ENCODE measurements around the gene TOP3B.
"Not testable (repeated sequence)": the region's sequence is repeated elsewhere in the genome, so short reads cannot be mapped to it uniquely, and the experiment has no call there.

TOP3B gene

DNA sequence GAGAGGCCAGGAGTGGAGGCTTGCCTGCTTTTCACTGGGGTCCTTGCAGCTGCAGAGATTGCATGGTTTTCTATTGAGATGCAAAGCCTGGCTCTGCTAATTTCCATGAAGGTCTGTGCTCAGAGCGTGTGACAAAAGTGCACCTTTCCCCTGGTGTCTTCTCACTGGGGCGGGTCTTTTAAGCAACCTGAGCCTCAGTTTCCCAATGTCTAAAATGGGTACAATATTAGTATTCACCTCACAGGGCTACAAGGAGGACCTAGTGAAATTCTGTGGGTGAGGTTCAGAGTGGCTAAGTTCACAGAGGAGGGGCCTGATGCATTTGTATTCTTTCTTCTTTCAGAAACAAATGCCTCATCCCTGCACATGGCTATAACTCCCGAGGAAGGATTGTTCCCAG lies 50.2 kb downstream of the TOP3B start:
- no peak for FAIRE-seq
- DNase-seq (ENCODE audit: insufficient read length, low spot score) = no peak

- DNase-seq (ENCODE audit: insufficient read length, low spot score) = no peak
- FAIRE-seq = no peak
These were observed 51.5 kb downstream of the TOP3B start for GRCh38 chr22:21931056-21931455.

DNA sequence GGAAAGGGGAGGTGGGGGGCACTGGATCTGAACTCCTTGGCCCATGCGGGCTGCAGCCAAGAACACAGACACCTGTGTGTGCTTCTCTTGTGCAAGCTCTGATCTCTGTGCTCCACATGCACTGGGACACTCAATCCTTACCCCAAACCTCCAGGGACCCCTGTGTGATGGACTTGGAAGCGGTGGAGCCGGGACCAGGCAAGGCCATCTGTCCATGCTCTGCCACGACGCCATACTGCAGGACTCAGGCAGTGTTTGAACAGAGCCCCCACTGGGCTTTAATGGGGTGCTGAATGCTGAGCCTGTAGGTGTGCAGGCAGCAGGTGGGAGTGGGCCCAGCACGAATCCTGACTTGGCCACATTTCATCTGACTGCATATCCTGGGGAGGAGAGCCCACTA lies 53.3 kb downstream of the TOP3B start:
- FAIRE-seq (no peak), DNase-seq (ENCODE audit: insufficient read length, low spot score) (no peak)

DNA sequence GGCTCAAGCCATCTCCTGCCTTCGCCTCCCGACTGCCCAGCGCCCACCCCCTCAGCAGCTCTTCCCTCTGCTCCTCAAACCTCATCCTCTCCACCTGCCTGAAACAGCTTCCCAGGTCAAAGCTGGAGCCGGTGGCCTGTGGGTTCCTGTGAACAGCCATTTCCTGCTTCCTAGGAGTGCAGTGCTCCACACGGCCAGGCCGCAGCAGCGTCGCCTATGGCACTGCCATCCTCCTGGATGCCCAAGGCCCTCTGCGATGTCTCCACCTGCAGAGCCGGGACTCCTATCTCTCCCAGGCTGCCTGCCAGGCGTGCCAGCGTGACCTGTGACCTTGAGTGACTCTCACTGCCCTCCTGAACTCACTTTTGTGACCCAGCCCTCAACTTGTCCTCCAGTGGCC lies 54.5 kb downstream of the TOP3B start:
- FAIRE-seq = no peak

DNA sequence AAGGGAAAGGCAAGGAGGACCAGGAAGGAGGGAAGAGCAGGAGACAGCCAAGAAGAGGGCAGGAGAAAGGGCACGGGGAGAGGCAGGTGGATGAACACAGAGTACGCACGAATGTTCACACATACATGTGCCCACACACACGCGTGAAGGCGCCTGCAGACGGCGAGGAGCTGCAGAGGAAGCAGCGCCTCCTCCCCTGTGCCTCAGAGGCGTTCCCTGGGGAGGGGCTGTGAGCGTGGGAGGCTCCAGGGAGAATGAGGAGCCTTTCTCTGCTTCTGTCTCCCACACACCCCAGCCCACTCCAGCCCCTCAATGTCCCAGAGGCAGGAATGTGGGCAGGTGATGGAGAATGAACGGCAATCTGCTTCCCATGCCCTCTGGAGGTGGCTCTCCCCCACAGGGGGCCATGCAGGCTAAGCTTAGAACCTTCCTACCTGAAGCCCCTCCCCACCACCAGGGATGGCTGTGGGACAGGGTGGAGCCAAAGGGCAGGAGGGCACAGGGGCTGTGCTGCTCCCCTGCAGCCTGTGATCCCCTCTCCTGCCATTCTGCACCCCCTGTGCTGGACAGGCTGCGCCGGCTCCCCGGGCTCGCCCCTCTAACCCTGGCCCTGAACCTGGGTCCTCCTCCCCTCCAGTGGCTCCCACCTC lies 55.3 kb downstream of the TOP3B start:
- FAIRE-seq (no peak), DNase-seq (ENCODE audit: insufficient read length, low spot score) (no peak)

More for the DNA sequence above, 54.5 kb downstream of the TOP3B start:
- no peak for DNase-seq (ENCODE audit: insufficient read length, low spot score)

DNA sequence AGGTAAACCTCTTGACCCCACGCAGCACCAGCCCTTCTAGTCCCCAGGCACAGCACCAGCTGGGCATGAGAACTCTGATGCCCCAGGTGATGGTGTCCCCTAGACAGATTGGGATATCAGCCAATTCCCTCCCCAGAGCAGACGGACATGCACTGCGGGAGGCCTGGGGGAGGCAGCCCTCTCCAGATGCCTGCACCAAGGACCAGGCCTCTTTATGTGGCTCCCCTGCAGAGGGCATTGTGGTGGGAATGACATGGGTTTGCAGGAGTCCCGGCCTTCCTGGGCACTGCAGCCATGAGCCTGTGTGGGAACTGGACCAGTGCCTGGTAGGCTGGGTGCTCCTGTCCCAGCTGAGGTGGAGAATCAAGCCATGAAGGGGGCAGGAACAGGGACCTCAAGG lies 55.9 kb downstream of the TOP3B start:
- FAIRE-seq (no peak), DNase-seq (ENCODE audit: insufficient read length, low spot score) (no peak)

GRCh38 chr22:21923163-21923561 lies 59.4 kb downstream of the TOP3B start:
- FAIRE-seq (no peak), DNase-seq (ENCODE audit: insufficient read length, low spot score) (no peak)

DNA sequence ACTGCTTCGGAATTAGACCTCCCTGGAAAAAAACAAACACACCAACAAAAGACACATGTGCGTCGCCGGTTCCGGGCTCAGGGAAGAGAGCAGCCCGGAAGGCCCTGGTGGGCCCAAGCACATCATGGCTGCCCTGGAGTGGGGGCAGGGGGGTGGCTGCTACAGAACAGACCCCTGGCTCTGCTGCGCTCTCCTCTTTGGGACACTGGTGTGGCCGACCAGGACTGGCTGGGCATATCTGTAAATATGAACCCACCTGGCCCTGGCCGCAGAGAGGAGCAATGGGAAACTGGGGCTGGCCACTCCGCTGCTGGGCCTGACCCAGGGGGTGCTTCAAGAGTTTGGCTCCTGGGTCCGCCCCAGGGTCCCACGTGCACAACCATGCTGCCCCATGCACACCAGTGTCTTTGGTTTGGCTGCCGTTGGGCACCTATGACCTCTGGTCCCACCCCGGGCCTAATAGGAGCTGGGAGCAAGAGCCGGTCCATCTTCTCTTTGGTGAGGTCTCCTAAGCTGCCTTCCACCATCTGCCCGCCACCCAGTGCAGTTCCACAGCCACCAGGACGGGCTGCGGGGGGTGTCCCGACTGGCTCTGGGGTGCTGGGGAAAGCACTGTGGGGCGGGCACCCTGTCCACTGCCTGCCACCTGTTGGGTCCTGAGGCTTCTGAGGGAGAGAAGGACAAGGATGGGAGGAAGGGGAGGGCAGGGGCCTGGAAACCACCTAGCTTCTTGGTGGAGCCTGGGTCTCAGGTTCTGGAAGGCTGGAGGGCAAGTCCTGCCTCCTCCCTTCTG lies 60.0 kb downstream of the TOP3B start:
- DNase-seq (ENCODE audit: insufficient read length, low spot score) = no peak
- no peak for FAIRE-seq

DNA sequence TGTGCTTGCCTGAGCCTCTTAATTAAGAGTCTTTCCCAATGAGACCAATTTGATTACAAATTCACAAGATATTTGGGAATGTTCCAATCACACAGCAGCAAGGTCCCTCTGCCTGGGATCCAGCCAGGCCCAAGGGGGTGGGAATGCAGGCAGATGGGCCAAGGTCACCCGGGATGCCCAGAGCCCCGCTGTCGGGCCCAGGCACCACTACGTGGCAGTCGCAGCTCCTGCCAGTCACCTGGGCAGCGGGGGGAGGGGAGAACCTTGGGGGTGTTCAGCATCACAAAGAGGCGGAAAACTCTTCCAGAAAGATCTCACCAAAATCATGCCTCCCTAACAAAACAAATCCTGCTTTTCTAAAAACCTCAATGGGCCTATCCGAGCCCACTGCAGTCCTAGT lies 60.9 kb downstream of the TOP3B start:
- FAIRE-seq = no peak

DNA sequence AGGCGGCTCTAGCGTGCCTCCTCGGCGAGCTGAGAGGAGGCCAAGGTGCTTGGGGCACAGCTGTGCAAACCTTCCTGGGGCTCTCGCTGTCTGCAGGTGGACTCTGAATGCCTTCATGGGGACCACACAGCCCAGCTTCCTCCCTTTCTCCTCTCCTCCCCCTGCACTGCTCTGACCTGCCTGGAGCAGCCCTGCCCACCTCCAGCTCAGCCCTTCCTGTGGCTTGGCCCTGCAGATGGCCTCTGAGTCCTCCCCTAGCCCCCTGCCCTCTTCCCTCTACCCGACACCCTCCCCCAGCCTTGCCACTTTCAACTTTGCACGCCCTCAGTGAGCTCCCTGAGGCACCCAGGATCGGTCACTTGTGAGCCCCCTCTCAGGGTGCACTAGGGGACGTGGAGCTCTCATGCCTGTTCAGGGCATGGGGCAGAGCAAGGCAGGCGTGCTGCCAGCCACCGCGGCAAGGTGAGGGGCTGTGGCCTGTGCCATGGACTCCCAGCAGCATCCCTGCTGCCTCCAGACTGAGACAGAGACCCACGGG lies 61.3 kb downstream of the TOP3B start:
- FAIRE-seq (no peak), DNase-seq (ENCODE audit: insufficient read length, low spot score) (no peak)

More for the DNA sequence above, 60.9 kb downstream of the TOP3B start:
- DNase-seq (ENCODE audit: insufficient read length, low spot score) = no peak

DNA sequence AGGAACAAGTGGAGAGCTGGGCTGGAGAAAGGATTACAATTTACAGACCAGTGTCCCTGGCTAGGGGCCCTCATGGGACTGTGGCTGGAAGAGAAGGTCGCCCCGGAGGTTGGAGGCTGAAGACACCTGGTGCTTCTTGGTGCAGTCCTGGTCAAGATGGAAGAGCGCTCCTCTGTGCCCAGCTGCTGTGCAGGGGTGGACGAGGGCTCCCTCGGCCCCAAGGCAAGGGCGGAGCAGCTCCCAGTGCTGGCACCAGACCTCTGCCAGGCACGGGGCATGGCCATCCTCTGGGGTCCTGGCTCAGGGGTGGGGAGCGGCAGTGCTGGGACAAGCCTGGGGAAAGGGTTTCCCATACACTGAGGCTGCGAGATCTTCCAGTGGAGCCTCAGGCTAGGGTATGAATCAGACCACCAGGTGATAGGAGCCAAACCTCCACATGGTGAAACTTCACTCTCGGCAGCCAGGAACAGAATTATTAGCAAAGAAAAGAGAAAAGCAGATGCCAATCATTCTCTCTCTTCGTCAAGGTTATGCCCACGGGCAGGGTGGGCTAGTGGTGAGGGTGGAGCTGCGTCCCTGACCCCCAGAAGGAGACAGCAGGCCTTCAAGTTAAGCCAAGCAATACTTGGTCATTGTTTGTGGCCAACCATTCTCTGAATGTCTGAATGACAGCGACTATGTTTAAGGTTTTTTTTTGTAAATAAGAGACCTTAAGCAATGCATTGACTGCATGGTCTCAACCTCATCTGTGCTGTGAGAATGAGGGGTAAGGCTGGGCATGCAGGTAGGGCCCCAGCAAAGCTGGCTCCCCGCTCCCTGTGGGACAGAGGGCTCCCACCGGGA lies 62.0 kb downstream of the TOP3B start:
- no peak for FAIRE-seq
- DNase-seq (ENCODE audit: insufficient read length, low spot score) = no peak

DNA sequence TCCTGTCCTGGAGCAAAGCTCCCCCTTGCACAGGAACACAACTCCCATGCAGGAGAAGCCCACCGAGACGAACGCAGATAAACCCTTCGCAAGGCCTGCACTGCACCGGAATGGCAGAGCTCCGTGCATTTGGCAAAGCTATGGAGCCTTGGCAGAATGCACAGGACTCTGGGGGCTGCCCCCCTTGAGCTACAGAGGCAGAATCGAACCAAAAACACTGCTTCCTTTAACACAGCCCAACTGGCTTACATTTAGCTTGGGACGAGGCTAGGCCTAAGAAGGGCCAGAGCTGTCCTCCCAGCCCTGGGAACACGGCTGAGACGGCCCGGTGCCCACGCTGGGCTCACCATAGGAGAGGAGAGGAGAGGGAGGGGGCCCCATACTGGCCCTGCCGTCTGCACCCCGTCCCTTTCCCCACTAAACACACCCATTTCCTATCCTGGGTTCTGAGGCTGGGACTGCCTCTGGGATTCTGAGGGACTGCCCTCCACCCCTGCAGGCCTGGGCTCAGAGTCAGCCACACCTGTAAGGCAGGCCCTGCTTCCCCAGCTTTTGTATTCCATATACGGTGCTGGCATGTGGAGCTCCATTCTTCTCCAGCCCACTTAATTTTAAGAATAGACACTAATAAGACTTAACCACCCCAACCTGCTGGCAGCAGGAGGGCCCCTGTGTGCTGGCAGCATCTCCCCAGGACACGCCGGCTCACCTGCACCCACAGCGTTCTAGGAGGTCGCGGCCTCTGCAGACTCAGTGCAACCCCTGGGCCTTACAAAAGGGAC lies 62.9 kb downstream of the TOP3B start:
- DNase-seq (ENCODE audit: insufficient read length, low spot score) = no peak
- no peak for FAIRE-seq

- DNase-seq (ENCODE audit: insufficient read length, low spot score) (no peak), FAIRE-seq (no peak)
These were observed 64.0 kb downstream of the TOP3B start for GRCh38 chr22:21918466-21919185.

DNA sequence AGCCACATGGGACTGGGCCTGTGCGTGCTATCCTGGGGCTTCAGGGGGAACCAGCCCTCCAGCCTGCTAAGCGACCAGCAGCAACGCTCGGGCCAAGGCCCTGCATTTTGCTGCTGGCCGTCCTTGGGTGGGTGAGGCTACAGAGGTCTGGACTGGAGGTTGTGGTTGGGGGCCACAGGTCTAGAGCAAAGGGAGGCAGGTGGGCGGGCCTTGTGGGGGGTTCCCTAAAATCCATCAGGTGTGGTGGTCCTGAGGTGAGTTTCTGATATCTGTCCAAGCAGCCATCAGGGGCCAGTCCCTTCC lies 64.7 kb downstream of the TOP3B start:
- FAIRE-seq = no peak
- DNase-seq (ENCODE audit: insufficient read length, low spot score) = no peak

DNA sequence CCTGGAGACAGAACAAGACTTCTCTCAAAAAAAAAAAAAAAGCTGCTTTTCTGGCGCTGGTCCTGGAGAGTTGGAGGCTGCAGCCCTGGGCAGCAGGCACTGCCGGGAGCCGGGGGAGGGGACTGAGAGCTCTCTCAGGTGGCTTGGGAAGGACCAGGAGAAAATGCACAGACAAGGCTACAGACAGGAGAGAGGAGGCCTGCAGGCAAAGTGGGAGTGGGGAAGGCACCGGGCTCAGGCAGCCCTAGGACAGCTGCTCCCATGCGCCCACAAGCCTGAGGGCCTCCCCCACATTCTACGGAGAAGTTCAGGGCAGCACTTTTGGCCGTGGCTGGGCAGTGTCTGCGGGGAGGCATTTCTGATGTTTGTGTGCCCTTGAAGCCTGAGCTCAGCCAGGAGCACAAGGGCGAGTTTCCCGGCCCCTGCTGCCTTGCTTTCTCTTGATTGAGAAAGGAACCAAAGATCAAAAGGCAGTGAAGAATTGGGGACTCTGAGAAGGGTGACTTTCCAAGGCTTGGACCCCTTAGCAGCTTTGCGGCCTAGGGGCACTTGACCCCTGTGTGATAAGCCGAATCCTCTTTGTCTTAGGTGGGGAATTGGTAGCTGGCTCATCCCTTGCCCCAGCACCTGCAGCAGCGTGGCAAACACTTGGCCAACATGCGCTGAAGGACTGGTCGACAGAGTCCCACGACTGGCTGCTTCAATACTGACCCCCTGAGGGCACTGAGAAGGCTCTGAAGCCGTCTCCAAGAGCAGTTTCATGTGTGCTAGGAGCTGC lies 65.2 kb downstream of the TOP3B start:
- DNase-seq (ENCODE audit: insufficient read length, low spot score) (no peak), FAIRE-seq (no peak)

GRCh38 chr22:21916309-21916918 lies 66.2 kb downstream of the TOP3B start:
- no peak for FAIRE-seq
- no peak for DNase-seq (ENCODE audit: insufficient read length, low spot score)

GRCh38 chr22:21915624-21916308 lies 66.8 kb downstream of the TOP3B start:
- FAIRE-seq = no peak
- DNase-seq (ENCODE audit: insufficient read length, low spot score) = no peak

DNA sequence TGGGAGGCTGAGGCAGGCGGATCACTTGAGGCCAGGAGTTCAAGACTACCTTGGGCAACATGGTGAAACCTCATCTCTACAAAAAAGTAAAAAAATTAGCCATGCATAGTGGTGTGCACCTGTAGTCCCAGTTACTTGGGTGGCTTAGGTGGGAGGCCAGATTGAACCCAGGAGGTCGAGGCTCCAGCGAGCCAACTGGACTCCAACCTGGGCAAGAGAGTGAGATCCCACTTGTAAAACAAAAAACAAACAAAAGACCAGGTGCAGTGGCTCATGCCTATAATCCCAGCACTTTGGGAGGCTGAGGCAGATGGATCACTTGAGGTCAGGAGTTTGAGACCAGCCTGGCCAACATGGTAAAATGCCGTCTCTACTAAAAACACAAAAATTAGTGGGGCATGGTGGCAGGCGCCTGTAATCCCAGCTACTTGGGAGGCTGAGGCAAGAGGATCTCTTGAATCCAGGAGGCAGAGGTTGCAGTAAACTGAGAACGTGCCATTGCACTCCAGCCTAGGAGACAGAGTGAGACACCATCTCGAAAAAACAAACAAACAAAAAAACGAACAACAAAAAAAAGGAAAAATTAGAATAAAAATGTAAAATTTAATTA lies 68.4 kb downstream of the TOP3B start:
- not testable (repeated sequence) for FAIRE-seq

More for the DNA sequence above, 68.4 kb downstream of the TOP3B start:
- DNase-seq (ENCODE audit: insufficient read length, low spot score) = not testable (repeated sequence)

All from HTR-8/SVneo (cell line).